SK-N-SH (cell line): Measurements from ENCODE around the gene TTC39B. TPM values are rescaled to one million over a fixed set of nuclear protein-coding genes. Genes with fewer than 3 reads are reported as not detected.

Experiments
- CTCF ChIA-PET: fragments of 300-600, 350-600 bp; formaldehyde crosslinking; extraction: SDS; loops from one replicate; lab custom pipeline; 2021; lab: Yijun Ruan, JAX
- POLR2A ChIA-PET: fragments of 350-600 bp; sonication (Branson Sonifier 250); formaldehyde crosslinking; extraction: SDS; loops from one replicate; lab custom pipeline; 2020; ENCODE audit warnings: antibody characterized with exemption, inconsistent platforms; lab: Yijun Ruan, JAX
- DNase-seq: peaks from one replicate; pipeline ENCODE4 v3.0.0; 2012
- H2AFZ ChIP-seq: fragments of 200-600 bp; sonication (generic); 2 replicates; pipeline ENCODE4 v1.8.1; 2016; ENCODE audit warnings: antibody characterized with exemption, mild to moderate bottlenecking, low read depth
- H3F3A ChIP-seq: fragments of 200-600 bp; sonication (generic); replicated peaks from 2 replicates; pipeline ENCODE3; 2016; ENCODE audit warnings: antibody characterized with exemption, mild to moderate bottlenecking; ENCODE audit not compliant: insufficient read depth
- H3K27ac ChIP-seq, 2 experiments: fragments of 200-500 bp in 1 of 2; fragments of 200-600 bp in 1 of 2; sonication (Bioruptor generic) in 1 of 2; sonication (generic), shearing (Covaris generic) in 1 of 2; 2 replicates each; pipeline versions ENCODE4 v1.5.1 to v1.6.1; 2014 to 2016; ENCODE audit warnings: low read depth in 2 of 2, inconsistent platforms in 1 of 2, low read length in 1 of 2, mild to moderate bottlenecking in 1 of 2, mixed read lengths in 1 of 2
- H3K27me3 ChIP-seq: fragments of 200-600 bp; sonication (generic), shearing (Covaris generic); 2 replicates; pipeline ENCODE4 v1.6.1; 2016; ENCODE audit warnings: mixed run types; ENCODE audit not compliant: insufficient read depth
- H3K36me3 ChIP-seq, 2 experiments: fragments of 200-500 bp in 1 of 2; fragments of 200-600 bp in 1 of 2; sonication (Bioruptor generic) in 1 of 2; sonication (generic) in 1 of 2; replicated peaks in 1 of 2; 2 replicates each; pipeline versions ENCODE3 to v1.5.1; 2014 to 2016; ENCODE audit warnings: low read length in 1 of 2, mild to moderate bottlenecking in 1 of 2; ENCODE audit not compliant: insufficient read depth in 2 of 2, control insufficient read depth in 1 of 2
- H3K4me1 ChIP-seq, 2 experiments: fragments of 200-500 bp in 1 of 2; fragments of 200-600 bp in 1 of 2; sonication (Bioruptor generic) in 1 of 2; sonication (generic), shearing (Covaris generic) in 1 of 2; 2 replicates each; pipeline versions ENCODE4 v1.5.1 to v1.6.1; 2014 to 2016; ENCODE audit warnings: low read depth in 1 of 2, low read length in 1 of 2, mixed run types in 1 of 2; ENCODE audit not compliant: insufficient read depth in 2 of 2, control insufficient read depth in 1 of 2
- H3K4me2 ChIP-seq: fragments of 200-600 bp; sonication (generic), shearing (Covaris generic); 2 replicates; pipeline ENCODE4 v1.6.1; 2017; ENCODE audit warnings: mixed run types
- H3K4me3 ChIP-seq, 2 experiments: fragments of 200-500 bp in 1 of 2; fragments of 200-600 bp in 1 of 2; sonication (Bioruptor generic) in 1 of 2; sonication (generic), shearing (Covaris generic) in 1 of 2; 2 replicates each; pipeline versions ENCODE4 v1.5.1 to v1.8.1; 2014 to 2016; ENCODE audit warnings: low read depth in 2 of 2, inconsistent platforms in 1 of 2, low read length in 1 of 2, mild to moderate bottlenecking in 1 of 2, mixed read lengths in 1 of 2, moderate library complexity in 1 of 2
- H3K79me2 ChIP-seq: fragments of 200-600 bp; sonication (generic); 2 replicates; pipeline ENCODE4 v1.8.1; 2017; ENCODE audit warnings: mild to moderate bottlenecking; ENCODE audit not compliant: insufficient read depth
- H3K9ac ChIP-seq: fragments of 200-600 bp; sonication (generic); 2 replicates; pipeline ENCODE4 v1.6.1; 2017; ENCODE audit warnings: mixed run types
- H3K9me2 ChIP-seq: fragments of 200-600 bp; sonication (generic); 2 replicates; pipeline ENCODE4 v1.6.1; 2017; ENCODE audit warnings: mixed run types
- H3K9me3 ChIP-seq: fragments of 200-600 bp; sonication (generic); 2 replicates; pipeline ENCODE4 v1.6.1; 2017; ENCODE audit warnings: mixed run types, mild to moderate bottlenecking, moderate library complexity
- H4K20me1 ChIP-seq: fragments of 200-600 bp; sonication (generic); 2 replicates; pipeline ENCODE4 v1.6.1; 2017; ENCODE audit warnings: mild to moderate bottlenecking, mixed run types; ENCODE audit not compliant: insufficient read depth
- CHD2 ChIP-seq: fragments of 150-350 bp; IDR thresholded peaks from 2 replicates; pipeline ENCODE4 v1.6.1; 2018; ENCODE audit warnings: low read length; ENCODE audit not compliant: partially characterized antibody
- CTCF ChIP-seq: fragments of 200-600 bp; sonication (generic); IDR thresholded peaks from 2 replicates; pipeline ENCODE4 v1.6.1; 2017; ENCODE audit warnings: antibody characterized with exemption, mild to moderate bottlenecking, moderate library complexity
- ELF1 ChIP-seq: IDR thresholded peaks from 2 replicates; pipeline ENCODE4 v1.4.0; 2012
- EP300 ChIP-seq, 2 experiments: IDR thresholded peaks; 2 replicates each; pipeline versions ENCODE4 v1.4.0 to v1.6.1; 2012; ENCODE audit warnings: borderline replicate concordance in 1 of 2, low read depth in 1 of 2, low read length in 1 of 2
- EZH2phosphoT487 ChIP-seq: fragments of 200-600 bp; sonication (generic); IDR thresholded peaks from 2 replicates; pipeline ENCODE4 v1.6.1; 2017; ENCODE audit warnings: low read depth, mixed run types, mild to moderate bottlenecking, antibody characterized with exemption, moderate library complexity, borderline replicate concordance
- FOSL2 ChIP-seq: IDR thresholded peaks from 2 replicates; pipeline ENCODE4 v1.4.0; 2012; ENCODE audit warnings: low read depth, mild to moderate bottlenecking, moderate library complexity, borderline replicate concordance
- FOXJ3 ChIP-seq: sonication (generic); formaldehyde crosslinking; IDR thresholded peaks from 2 replicates; pipeline ENCODE4 v1.5.1; 2020; ENCODE audit warnings: mild to moderate bottlenecking, missing genetic modification reagents
- FOXM1 ChIP-seq: IDR thresholded peaks from 2 replicates; pipeline ENCODE4 v1.4.0; 2012; ENCODE audit warnings: low read depth, mild to moderate bottlenecking
- MEF2A ChIP-seq: IDR thresholded peaks from 2 replicates; pipeline ENCODE4 v1.4.0; 2012; ENCODE audit warnings: low read depth, borderline replicate concordance
- NFIC ChIP-seq: IDR thresholded peaks from 2 replicates; pipeline ENCODE4 v1.4.0; 2012; ENCODE audit warnings: borderline replicate concordance
- NRF1 ChIP-seq: IDR thresholded peaks from 2 replicates; pipeline ENCODE4 v1.6.1; 2012; ENCODE audit warnings: low read depth, mild to moderate bottlenecking, low read length
- POLR2AphosphoS5 ChIP-seq: IDR thresholded peaks from 2 replicates; pipeline ENCODE4 v1.6.1; 2012; ENCODE audit warnings: low read depth, low read length
- RCOR1 ChIP-seq: fragments of 150-350 bp; IDR thresholded peaks from 2 replicates; pipeline ENCODE4 v1.6.1; 2017; ENCODE audit warnings: antibody characterized with exemption, low read length
- REST ChIP-seq: IDR thresholded peaks from 2 replicates; pipeline ENCODE4 v1.6.1; 2012; ENCODE audit warnings: mild to moderate bottlenecking, low read depth, low read length, moderate library complexity
- RFX5 ChIP-seq: IDR thresholded peaks from 2 replicates; pipeline ENCODE4 v1.6.1; 2012; ENCODE audit warnings: mild to moderate bottlenecking, improper control_type of control experiment, low read length
- RXRA ChIP-seq: IDR thresholded peaks from 2 replicates; pipeline ENCODE4 v1.4.0; 2012; ENCODE audit warnings: low read depth, mild to moderate bottlenecking, borderline replicate concordance
- TAF1 ChIP-seq: IDR thresholded peaks from 2 replicates; pipeline ENCODE4 v1.6.1; 2012; ENCODE audit warnings: low read depth, mild to moderate bottlenecking, low read length, moderate library complexity, borderline replicate concordance
- TCF12 ChIP-seq: IDR thresholded peaks from 2 replicates; pipeline ENCODE4 v1.4.0; 2012
- USF2 ChIP-seq: fragments of 150-350 bp; IDR thresholded peaks from 2 replicates; pipeline ENCODE4 v1.6.1; 2017; ENCODE audit warnings: antibody characterized with exemption, low read length, low read depth, borderline replicate concordance
- YY1 ChIP-seq: IDR thresholded peaks from 2 replicates; pipeline ENCODE4 v1.4.0; 2012; ENCODE audit warnings: low read depth, mild to moderate bottlenecking
- ZBTB33 ChIP-seq: IDR thresholded peaks from 2 replicates; pipeline ENCODE4 v1.4.0; 2012; ENCODE audit warnings: low read depth, borderline replicate concordance
- WGBS: methylation state at CpG from one replicate; pipeline ENCODE4 v1.1.6; 2017; ENCODE audit warnings: low lambda C conversion rate; 5-methylcytosine and 5-hydroxymethylcytosine counted together
- polyA plus RNA-seq, 3 experiments: library from polyadenylated mRNA; depleted of rRNA; stranded (reverse); fragments of >200 nt; gene quantifications; 2 replicates each; pipeline ENCODE4 v1.2.3, GENCODE V29; 2012

Gene TTC39B
- polyA plus RNA-seq, 1 of the 3 experiments (the other 2 are of a cell fraction) = 0.54 TPM

- TF ChIP-seq CHD2 (no peak), ZBTB33 (no peak), RFX5 (no peak), TAF1 (no peak), RCOR1 (no peak), POLR2AphosphoS5 (no peak)
Observed at GRCh38 chr9:15246708-15247107, 60.3 kb downstream of the TTC39B start (continued).

DNA sequence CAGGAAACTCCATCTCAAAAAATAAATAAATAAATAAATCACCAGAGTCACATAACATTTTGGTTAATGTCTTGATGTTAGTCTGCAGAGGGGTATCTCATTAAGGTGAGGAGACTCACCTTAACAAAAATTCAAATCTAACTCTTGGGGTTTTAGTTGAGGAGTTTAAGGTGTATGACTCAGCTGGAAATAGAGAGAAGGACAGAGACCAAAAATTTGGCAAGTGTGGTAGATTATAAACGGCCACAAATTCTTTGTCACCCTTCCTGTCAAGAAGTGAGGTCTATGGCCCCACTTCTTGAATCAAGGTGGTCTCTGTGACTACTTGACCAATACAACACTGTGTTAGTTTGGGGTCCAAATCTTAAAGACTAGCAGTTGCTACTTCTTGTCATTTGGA is 60.8 kb downstream of the TTC39B start:
- Histone ChIP-seq H2AFZ (no peak overlapping the region), H3K9ac (no peak overlapping the region), H3K4me1 (peaks cover 3 to 9% of the 10 kb centered on the region in 2 experiments; a peak in 2 of 4 replicates), H3K27ac (no peak overlapping the region), H3K36me3 (no peaks in the 10 kb centered on the region)
- no peak for DNase-seq
- no peak for TF ChIP-seq CTCF
- TF ChIP-seq USF2 = no peak
- no peak for TF ChIP-seq REST
- no peak for TF ChIP-seq YY1
- TF ChIP-seq NRF1 = no peak
- no peak for TF ChIP-seq TCF12
- no peak for TF ChIP-seq EZH2phosphoT487
- TF ChIP-seq FOXJ3 (CRISPR knock-in tag) = no peak
- no peak for TF ChIP-seq FOXM1
- no peak for TF ChIP-seq RCOR1
- TF ChIP-seq MEF2A = no peak
- TF ChIP-seq NFIC = no peak
- TF ChIP-seq EP300 (IDR thresholded peaks at IDR 0.05; ENCODE audit: borderline replicate concordance in 1 of 2, low read depth in 1 of 2, low read length in 1 of 2) = no peak
- no peak for TF ChIP-seq TAF1
- TF ChIP-seq FOSL2 = no peak
- no peak for TF ChIP-seq RXRA
- no peak for TF ChIP-seq ELF1
- TF ChIP-seq, all 33 proteins: peak for 0
- 33% methylated on average over 1 of the region's 1 CpG for whole genome bisulfite sequencing
- no peaks in the 10 kb centered on the region for H4K20me1 ChIP-seq
- no peaks in the 10 kb centered on the region for H3K9me2 ChIP-seq
- H3K4me2 ChIP-seq = no peak overlapping the region
- no peaks in the 10 kb centered on the region for H3K9me3 ChIP-seq
- ChIA-PET POLR2A (no interaction called here), CTCF (interaction anchor here (1.6 kb wide), 1 partner anchor 15 kb away, joined by 6 read pairs; no protein-coding TSS in a partner anchor)
- H3K27me3 ChIP-seq = no peaks in the 10 kb centered on the region
- no peaks in the 10 kb centered on the region for H3K79me2 ChIP-seq
- no peaks in the 10 kb centered on the region for H3F3A ChIP-seq
- no peak overlapping the region for H3K4me3 ChIP-seq
